GM18870 (cell line): ENCODE results near the gene ADGRG4.

Experiments
- ATAC-seq: cut with Tn5 transposase; IDR thresholded peaks from one replicate; pipeline ENCODE4 v1.9.1; 2021; ENCODE audit warnings: moderate library complexity; ENCODE audit not compliant: unreplicated experiment

Gene ADGRG4

DNA sequence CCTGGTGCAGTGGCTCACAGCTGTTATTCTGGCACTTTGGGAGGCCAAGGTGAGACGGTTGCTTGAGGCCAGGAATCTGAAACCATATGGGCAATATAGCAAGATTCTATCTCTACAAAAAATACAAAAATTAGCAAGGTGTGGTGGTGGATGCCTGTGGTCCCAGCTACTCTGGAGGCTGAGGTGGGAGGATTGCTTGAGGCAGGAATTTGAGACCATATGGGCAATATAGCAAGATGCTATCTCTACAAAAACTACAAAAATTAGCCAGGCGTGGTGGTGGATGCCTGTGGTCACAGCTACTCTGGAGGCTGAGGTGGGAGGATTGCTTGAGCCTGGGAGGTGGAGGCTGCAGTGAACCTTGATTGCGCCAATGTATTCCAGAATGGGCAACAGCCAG is 2.3 kb downstream of the ADGRG4 start:
- no peak for ATAC-seq

DNA sequence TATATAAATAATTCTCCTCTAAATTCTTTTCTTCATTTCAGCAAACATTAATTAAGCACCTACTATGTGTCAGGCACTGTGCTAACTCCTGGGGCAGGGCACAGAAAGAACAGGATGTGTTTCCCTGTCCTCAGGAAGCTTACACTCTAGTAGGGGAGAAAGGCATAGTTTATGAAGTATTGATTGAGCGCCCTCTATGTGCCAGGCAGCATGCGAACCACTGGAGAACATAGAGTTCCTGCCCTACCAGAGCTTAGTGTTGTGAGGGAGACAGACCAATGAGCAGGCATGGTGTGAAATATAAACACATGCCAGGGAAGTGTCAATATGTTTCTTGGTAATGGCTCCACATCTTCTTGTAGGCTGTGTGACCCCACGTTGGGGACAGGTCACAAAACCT is 3.7 kb downstream of the ADGRG4 start:
- ATAC-seq: no peak

DNA sequence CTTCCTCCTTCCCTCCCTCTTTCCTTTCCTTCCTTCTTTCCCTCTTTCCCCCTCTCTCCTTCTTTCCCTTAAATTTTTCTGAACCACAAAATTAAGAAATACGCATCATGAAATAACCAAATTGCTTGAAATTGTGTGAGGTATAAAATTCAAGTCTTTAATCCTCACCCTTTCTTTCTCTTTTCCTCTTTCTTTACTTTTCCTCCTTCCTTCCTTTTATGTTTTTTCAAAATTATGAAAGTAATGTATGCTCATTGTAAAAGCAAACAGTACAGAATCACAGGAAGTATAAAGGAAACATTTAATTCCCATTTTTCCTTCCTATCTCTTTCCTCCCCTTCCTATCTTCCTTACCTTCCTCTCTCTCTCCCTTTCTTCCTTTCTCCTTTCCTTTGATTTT is 5.4 kb downstream of the ADGRG4 start:
- no peak for ATAC-seq

DNA sequence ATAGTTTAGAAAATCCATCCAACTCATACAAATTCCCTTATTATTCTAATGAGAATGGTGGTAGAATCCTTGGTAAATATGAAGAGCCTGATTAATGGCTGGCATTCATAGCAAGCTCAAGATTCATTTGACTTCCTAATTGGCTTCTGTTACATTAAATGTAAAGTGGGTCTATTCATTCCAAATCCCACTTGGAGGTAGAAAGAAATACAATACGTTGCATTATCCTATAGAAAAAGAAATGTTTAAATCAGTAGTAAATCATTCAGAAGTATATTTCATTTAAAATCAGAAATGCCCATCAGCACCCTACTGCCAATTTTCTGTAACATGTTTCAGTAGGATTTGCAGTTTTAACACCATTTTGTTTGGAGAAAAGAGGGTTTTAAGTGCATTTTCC is 6.7 kb downstream of the ADGRG4 start:
- no peak for ATAC-seq

DNA sequence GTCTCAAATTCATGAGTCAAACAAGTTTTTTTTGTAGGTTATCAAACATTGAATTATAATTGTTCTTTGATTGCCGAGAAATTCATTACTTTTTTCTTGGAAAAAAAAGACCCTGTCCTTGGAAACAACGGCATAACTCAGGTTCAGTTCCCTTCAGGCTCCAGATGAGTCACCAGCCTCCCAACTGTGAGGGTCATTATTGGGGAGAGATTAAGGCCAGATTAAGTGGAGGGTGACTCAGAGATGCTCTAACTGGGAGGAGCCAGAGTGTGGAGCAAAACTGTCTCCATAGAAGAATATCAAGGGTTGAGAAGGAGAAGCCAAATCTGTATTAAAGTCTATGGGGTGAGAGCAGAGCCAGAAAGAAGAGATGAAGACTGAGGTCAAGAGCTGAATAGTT is 9.6 kb downstream of the ADGRG4 start:
- no peak for ATAC-seq

DNA sequence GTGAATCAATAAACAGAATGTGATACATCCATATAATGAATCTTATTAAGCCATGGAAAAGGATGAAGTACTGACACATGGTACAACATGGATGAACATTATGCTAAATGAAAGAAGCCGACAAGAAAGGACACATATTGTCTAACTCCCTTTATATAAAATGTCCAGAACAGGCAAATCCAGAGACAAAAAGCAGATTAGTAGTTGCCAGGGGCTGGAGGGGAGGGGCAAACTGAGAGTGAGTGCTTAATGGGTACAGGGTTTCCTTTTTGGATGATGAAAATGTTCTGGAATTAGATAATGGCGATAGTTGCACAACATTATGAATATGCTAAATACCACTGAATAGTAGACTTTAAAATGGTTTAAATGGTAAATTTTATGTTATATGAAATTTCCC is 17.4 kb downstream of the ADGRG4 start:
- no peak for ATAC-seq

DNA sequence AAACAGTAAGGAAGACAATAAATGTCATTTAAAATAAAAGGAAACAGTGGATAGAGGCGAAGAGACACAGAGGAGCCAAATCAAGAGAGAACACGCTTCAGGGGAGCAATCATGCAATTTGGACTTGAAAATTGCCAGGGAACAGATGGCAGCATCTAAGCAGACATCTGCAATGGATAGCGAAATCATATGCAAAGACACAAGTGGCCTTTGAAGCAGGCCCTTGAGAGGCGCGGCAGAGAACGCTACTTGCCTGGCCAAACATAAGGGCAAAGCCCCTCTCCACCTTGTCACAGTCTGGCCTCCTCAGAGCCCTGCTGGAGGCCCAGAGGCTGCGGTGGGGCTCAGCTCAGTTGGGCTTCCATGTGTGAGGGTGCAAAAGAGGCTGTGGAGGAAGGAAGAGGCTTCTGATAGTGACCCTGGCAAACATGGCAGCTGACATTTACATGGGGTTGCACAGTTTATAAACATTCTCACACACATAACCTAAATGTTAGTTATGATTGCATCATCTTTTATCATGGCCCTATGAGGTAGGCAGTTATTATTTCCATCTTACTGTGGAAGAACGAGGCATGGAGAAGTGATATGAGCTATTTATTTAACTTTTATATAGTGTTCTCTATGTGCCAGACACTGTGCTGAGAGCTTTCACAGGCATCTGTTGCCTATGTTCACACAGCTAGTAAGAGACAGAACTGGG is 18.3 kb downstream of the ADGRG4 start:
- no peak for ATAC-seq

DNA sequence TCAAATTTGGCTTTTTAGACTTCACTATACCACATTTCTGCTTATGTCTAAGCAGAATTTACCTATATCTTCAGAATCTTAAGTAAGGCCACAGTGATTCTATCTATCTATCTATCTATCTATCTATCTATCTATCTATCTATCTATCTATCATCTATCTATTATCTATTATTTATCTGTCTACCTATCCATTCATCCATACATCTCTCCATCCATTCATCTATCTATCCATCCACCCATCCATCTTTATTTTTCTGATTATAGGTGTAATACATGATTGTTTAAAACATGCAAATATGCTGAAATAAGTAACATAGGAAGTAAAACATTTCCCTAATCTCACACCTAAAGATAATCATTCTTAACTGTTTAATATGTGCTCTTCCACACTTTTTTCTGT is 18.8 kb downstream of the ADGRG4 start:
- ATAC-seq: no peak

DNA sequence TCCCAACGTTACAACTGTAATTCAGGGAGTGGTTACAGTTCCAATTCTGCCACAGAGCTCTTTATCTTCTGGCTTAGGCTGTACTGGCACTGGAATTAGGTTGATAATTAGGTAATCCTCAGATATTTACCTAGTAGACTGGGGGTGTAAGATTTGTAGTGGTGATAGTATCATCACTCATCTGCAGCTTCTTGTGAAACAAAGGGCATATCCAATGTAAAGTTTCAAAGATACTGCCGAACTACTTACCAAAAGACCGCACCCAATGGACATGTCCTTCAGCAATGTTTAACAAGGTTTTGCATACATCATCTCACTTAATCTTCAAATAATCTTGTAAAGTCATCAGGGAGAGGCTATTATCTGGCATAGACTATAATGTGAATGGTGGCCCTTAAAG is 20.8 kb downstream of the ADGRG4 start:
- no peak for ATAC-seq

DNA sequence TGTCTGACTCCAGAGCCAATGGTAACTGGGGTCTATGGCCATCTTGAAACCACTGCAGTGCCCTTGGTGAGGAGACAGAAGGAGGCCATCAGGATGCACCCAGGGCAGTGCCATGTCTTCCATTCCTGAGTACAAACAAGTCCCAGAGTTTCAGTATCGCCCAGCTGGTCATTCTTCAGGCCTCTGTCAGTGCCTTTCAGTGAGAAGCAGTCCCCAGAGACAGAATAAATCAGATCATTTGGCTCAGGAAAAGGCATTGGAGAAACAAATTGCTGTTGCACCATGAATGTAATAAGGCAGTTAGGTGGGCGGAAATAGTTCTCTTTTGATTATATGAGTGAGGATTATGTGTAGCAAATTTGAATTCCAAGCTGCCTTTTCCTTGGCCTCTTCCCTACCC is 21.3 kb downstream of the ADGRG4 start:
- no peak for ATAC-seq

DNA sequence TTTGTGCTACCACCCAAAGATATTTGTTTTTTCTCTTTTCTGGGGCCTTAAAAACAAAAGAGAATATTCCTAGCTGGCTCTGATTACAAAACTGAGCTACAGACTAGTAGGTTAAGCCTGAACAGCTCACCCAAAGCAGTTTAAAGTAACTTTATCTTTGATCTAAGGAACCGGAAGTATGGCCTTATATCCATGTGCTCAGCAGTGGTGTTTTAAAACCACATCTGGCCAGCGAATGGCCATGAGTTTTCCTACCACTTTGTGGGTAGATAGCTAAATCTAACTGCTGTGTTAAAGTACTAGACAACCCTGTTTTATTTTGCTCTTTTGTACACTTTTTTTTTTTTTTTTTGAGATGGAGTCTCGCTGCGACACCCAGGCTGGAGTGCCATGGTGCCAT is 24.6 kb downstream of the ADGRG4 start:
- no peak for ATAC-seq

DNA sequence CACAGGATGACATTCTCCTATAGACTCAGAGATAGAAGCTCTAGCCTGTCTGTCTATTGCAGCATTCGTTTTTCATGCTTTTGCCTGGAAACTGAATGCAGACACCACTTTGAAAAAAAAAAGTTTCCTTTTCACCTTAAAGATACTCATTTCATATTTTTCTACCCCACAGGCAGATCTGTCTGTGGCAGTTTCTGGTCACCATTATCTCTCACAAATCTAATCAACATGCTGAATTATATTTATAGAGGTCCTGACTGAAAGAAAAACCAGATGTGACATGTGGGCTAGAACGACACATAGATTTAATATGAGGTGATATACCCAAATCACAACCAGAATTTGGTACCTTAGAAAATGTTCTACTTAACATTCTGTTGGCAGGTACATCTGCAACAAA is 28.2 kb downstream of the ADGRG4 start:
- ATAC-seq: no peak

DNA sequence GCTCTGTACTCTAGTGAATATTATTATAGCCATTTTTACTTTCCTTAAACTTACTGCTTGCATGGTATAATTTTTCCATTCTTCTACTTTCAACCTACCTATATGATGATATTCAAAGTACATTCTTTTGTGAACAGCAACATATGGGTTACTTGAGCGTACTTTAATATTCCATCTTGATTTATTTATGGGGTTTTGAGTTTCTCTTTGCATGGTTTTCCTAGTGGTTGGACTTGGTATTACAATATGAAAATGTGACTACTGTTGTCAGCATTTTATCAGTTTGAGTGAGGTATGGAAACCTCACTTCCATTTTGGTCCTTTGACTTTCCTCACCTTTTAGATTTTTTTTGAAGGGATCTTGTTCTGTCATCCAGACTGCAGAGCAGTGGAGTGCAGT is 35.9 kb downstream of the ADGRG4 start:
- ATAC-seq: no peak

DNA sequence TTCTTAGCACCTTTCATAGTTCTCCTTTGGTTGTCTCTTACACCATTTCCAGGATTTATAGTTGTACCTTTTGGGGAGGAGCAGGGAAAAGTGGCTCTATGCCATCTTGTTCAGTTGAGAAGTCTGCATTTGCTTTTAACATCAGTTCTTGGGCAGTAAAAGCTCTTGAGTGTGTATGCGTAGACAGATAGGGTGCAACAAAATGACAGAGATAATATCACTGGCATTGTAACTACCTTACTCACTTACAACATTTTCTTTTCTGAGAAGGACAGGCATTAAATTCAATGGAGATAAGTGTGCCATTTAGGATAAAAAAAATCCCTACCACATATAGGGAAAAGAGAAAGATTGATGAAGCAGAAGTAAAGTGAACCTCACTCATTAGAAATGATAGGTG is 38.9 kb downstream of the ADGRG4 start:
- ATAC-seq: no peak

DNA sequence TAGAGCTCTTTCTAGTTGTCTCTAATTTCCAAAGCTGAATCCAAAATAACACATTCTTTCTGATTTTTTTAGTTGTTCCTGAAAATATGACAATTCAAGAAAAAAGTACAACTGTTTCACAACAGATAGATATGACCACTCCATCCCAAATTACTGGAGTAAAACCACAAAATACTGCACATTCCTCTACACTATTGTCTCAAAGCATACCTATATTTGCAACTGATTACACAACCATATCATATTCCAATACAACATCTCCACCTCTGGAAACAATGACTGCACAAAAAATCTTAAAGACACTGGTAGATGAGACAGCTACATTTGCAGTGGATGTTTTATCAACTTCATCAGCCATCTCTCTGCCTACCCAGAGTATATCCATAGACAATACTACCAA is 43.6 kb downstream of the ADGRG4 start:
- ATAC-seq: no peak

DNA sequence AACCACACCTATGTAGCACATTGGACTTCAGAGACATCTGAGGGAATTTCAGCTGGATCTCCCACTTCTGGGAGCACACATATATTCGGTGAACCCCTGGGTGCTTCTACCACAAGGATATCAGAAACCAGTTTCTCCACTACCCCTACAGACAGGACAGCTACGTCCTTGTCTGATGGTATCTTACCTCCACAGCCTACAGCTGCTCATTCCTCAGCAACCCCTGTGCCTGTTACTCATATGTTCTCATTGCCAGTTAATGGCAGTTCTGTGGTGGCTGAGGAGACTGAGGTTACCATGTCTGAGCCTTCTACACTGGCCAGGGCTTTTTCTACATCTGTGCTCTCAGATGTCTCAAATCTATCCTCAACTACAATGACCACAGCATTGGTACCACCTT is 45.7 kb downstream of the ADGRG4 start:
- ATAC-seq: no peak

DNA sequence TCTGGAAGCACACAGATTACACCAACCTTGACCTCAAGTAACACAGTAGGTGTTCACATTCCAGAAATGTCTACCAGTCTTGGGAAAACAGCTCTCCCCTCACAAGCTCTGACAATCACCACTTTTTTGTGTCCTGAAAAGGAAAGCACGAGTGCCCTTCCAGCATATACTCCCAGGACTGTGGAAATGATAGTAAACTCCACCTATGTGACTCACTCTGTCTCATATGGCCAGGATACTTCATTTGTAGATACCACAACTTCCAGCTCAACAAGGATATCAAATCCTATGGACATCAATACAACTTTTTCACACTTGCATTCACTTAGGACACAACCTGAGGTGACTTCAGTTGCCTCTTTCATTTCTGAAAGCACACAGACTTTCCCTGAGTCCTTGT is 46.9 kb downstream of the ADGRG4 start:
- ATAC-seq: no peak

DNA sequence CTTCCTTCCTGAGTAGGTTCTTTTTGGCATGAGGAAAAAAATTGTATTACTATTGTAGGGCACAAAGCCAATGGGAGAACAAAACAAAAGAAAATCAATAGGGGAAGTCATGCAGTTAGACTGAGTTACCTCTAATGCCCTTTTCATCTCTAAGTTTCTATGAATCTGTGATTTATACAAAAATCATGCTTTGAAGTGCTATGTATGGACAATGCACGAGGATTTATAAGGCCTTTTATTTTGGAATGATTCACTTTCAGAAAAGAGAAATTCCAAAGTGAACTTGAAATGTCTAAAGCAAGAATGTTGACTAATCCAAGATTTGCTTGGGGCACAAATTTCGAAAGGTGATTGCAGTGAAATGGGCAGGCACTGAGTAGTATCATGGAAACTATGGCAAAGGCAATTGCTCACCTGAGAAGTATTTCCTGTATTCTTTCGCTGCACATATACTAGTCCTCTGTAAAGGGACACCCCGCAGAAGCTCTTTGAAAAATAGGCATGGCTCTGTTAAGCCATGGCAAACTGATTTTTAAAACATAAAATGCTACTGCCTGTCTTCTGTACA is 52.8 kb downstream of the ADGRG4 start:
- no peak for ATAC-seq

DNA sequence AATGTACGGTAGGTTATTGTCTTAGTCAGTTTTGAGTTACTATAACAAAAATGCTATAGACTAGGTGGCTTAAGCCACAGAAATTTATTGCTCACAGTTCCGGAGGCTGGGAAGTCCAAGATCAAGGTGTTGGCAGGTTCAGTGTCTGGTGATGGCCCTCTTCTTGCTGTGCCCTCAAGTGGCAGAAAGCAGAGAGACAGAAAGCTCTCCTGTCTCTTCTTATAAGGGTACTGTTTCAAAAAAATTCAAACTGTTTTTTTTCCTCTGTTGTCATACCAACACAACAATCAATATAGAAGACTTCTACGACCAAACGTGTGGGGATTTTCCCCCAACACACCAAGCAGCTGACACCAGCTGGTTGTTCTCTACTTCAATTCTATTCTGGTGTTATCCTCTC is 53.4 kb downstream of the ADGRG4 start:
- ATAC-seq: no peak

DNA sequence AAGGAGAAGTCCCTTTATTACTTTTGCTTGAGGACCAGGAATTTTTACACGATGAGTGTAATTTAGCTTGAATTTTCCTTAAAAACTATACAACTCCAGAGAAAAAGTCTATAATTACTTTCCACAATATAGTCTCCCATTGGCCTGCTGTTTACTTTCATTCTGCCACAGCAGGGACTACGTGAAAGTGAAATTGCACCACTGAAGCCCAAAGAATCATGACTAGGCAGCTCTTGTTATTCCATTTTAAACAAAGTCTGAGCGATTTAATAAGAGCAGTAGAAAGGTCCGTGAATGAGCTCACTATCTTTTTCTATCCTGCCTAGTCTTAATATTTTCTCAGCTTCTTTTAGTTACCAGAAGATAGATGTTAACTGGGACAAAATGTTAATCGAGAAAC is 68.6 kb downstream of the ADGRG4 start:
- ATAC-seq: no peak

DNA sequence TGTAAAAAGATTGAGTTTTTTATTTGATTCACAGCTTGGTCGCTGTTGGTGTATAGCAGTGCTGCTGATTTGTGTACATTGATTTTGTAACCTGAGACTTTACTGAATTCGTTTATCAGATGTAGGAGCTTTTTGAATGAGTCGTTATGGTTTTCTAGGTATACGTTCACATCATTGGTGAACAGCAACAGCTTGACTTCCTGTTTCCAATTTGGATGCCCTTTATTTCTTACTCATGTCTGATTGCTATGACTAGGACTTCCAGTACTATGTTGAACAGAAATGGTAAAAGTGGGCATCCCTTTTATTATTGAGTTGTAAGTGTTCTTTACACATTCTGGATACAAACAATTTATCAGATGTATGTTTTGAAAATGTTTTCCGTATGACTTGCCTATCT is 76.0 kb downstream of the ADGRG4 start:
- ATAC-seq: no peak

DNA sequence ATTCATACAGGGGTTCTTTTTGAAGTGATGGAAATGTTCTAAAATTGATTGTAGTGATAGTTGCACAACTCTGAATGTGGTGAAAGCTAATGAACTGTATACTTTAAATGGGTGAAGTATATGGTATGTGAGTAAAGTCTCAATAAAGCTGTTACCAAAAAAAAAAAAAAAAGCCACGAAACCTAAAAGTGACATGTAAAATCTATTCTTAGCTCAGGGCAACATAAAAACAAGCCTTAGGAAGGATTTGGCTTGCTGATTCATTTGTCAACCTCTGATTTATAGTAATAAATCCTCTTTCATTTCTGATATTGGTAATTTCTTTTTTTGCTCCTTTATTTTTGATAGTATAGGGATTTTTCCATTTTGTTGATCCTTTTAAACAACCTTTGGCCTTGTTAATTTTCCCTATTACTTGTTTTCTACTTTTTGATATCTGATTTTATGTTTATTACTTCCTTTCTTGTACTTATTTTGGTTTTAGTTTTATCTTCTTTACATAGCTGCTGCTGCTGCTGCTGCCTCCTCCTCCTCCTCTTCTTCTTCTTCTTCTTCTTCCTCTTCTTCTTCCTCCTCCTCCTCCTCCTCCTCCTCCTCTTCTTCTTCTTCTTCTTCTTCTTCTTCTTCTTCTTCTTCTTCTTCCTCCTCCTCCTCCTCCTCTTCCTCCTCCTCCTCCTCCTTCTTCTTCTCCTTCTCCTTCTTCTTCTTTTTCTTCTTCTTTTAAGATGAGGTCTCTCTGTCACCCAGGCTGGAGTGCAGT is 79.4 kb downstream of the ADGRG4 start:
- ATAC-seq: no peak

DNA sequence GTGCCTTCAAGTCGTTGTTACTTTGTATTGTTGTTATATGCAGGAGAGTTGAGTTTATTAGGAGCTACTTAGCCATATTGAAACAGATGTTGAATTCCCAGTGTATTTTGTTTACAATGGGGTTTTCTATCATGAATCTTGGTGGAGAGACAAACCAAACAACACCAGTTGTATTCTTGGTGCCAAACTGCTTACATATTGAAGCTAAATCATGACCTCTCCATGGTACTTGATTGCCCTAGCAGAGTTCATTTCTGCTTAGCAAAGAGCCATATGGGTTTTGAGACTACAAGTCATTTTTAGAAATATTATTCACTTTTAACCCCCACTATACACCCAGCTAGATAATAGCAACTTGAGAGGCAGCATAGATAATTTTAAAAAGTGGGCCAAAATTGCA is 85.4 kb downstream of the ADGRG4 start:
- ATAC-seq: no peak
